ENCODE measurements around the gene INPP4B. TPM values are rescaled to one million over a fixed set of nuclear protein-coding genes. Genes with fewer than 3 reads are reported as not detected.

Gene INPP4B
- total and polyA plus RNA-seq, 7 donors = 1.5 to 16.8 (median 9.5) TPM

DNA sequence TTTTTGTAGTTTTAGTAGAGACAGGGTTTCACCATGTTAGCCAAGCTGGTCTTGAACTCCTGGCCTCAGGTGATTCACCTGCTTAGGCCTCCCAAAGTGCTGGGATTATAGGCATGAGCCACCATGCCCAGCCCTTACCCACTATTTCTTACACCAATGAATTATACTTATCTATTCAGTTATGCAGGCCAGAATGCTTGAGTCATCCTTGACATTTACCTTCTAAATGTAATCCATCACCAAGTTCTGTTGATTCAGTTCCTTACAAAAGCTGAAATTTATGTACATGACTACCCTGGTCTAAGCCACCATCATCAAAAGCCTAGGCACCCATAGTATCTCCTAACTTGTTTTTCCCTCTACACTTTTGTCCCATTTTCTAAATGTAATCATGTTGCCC is 624.0 kb downstream of the INPP4B start:
- TF ChIP-seq, protein P1, sequence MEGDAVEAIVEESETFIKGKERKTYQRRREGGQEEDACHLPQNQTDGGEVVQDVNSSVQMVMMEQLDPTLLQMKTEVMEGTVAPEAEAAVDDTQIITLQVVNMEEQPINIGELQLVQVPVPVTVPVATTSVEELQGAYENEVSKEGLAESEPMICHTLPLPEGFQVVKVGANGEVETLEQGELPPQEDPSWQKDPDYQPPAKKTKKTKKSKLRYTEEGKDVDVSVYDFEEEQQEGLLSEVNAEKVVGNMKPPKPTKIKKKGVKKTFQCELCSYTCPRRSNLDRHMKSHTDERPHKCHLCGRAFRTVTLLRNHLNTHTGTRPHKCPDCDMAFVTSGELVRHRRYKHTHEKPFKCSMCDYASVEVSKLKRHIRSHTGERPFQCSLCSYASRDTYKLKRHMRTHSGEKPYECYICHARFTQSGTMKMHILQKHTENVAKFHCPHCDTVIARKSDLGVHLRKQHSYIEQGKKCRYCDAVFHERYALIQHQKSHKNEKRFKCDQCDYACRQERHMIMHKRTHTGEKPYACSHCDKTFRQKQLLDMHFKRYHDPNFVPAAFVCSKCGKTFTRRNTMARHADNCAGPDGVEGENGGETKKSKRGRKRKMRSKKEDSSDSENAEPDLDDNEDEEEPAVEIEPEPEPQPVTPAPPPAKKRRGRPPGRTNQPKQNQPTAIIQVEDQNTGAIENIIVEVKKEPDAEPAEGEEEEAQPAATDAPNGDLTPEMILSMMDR (IDR thresholded peaks at IDR 0.05) = no peak
- Histone ChIP-seq H3K4me3 (no peak overlapping the region), H3K36me3 (ENCODE audit: insufficient read depth in 1 of 2, low read depth in 1 of 2) (no peaks in the 10 kb centered on the region), H3K27ac (no peak overlapping the region), H3K27me3 (ENCODE audit: insufficient read depth in 3 of 3, low read length in 2 of 3) (no peaks in the 10 kb centered on the region), H3K9me3 (no peaks in the 10 kb centered on the region), H3K4me1 (no peaks in the 10 kb centered on the region)
- DNase-seq = no peak
- no peak for ATAC-seq
- intact Hi-C loops (cut with DNase I) = no loop called here

DNA sequence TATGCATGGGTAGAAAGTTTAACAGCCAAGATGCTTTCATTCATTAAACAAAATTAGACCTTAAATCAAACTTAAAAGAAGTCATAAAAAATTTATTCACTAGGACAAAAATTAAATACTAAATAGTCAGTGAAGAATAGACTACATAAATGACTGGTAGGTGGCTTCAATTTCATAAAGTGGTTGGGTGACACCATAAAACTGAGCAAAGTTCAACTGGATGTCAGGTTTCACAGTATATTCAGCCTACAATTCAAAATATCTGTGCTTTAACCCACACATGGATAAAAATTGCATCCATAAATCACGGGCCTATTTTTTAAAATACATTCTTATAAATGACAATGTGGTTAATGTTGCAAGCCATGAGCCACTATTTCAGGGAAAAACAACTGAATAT is 627.4 kb downstream of the INPP4B start:
- TF ChIP-seq, protein P1 (IDR thresholded peaks at IDR 0.05) = no peak
- no peaks in the 10 kb centered on the region for H3K27me3 ChIP-seq (ENCODE audit: insufficient read depth in 3 of 3, low read length in 2 of 3)
- WGBS, 3 donors = 72 to 79% (median 79%) methylated on average over 1 of the region's 1 CpG
- H3K4me3 ChIP-seq = no peak overlapping the region
- H3K36me3 ChIP-seq (ENCODE audit: insufficient read depth in 1 of 2, low read depth in 1 of 2) = no peaks in the 10 kb centered on the region
- no peak for DNase-seq
- no peak overlapping the region for H3K27ac ChIP-seq
- ATAC-seq = no peak
- intact Hi-C loops (cut with DNase I) = no loop called here
- no peaks in the 10 kb centered on the region for H3K9me3 ChIP-seq
- H3K4me1 ChIP-seq = no peaks in the 10 kb centered on the region

DNA sequence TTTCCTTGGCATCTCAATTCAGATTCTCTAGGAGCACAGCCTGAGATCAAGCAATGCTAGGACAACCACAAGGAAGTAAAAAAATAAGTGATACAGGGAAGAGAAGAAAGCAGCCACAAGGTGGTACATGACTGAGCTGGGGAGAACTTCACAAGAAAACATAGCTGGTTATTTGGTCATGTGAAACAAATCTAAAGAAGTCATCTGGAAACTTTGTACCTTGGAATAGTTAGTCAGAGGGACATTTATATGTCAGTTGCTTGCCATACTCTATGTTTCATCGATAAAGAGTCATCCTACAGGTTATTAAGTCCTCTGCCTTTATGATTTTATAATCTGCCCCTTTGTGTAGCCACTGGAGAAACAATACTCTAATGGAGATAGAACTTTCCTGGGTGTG is 634.7 kb downstream of the INPP4B start:
- Histone ChIP-seq H3K9me3 (no peaks in the 10 kb centered on the region), H3K27ac (no peak overlapping the region), H3K4me1 (no peaks in the 10 kb centered on the region), H3K4me3 (no peak overlapping the region), H3K36me3 (ENCODE audit: insufficient read depth in 1 of 2, low read depth in 1 of 2) (peaks cover 0 to 3% of the 10 kb centered on the region in 2 donors), H3K27me3 (ENCODE audit: insufficient read depth in 3 of 3, low read length in 2 of 3) (no peaks in the 10 kb centered on the region)
- ATAC-seq (no peak), DNase-seq (no peak)
- TF ChIP-seq, protein P1 (IDR thresholded peaks at IDR 0.05) = no peak
- 89 to 96% (median 91%) methylated on average over 1 of the region's 1 CpG for WGBS, 3 donors
- intact Hi-C loops (cut with DNase I) = no loop called here

DNA sequence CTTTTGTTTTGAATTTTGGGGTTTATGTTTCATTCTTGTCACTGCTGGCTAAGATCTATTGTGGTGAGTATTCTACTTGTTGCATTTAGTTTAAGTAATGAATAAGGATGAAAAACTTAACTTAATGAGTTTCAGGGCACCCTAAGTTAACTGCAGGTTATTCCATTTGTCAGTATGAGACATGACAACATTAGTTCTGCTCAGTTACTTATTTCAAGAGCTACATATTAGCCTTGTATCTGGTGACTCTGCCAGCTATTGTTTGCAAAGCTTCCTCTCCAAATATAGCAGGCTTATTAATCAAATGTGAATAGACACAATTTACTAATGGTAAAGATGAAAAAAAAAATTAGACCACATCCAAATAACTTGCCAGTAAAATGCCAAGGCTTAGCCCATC is 642.6 kb downstream of the INPP4B start:
- H3K4me1 ChIP-seq = no peaks in the 10 kb centered on the region
- H3K9me3 ChIP-seq = no peaks in the 10 kb centered on the region
- peaks cover 0 to 3% of the 10 kb centered on the region in 2 donors for H3K36me3 ChIP-seq (ENCODE audit: insufficient read depth in 1 of 2, low read depth in 1 of 2)
- TF ChIP-seq, protein P1 (IDR thresholded peaks at IDR 0.05) = no peak
- ATAC-seq (no peak), DNase-seq (no peak)
- intact Hi-C loops (cut with DNase I) = no loop called here
- H3K27me3 ChIP-seq (ENCODE audit: insufficient read depth in 3 of 3, low read length in 2 of 3) = no peaks in the 10 kb centered on the region
- no peak overlapping the region for H3K4me3 ChIP-seq
- H3K27ac ChIP-seq = no peak overlapping the region

All from psoas muscle (tissue), 8 donors.